Mucosa of descending colon (tissue), 3 donors: ENCODE measurements around the gene ZNF335. TPM values are rescaled to one million over a fixed set of nuclear protein-coding genes. Genes with fewer than 3 reads are reported as not detected.

Experiments
- ATAC-seq: fragments of 200-7000 bp; cut with Tn5 transposase; one replicate; pipeline ENCODE4 v1.9.1; 2020; ENCODE audit warnings: mild to moderate bottlenecking, moderate library complexity
- DNase-seq, 3 donors: peaks; one replicate each; pipeline ENCODE4 v3.0.0-alpha.2; 2020
- H3K36me3 ChIP-seq: fragments of 200-600 bp; one replicate; pipeline ENCODE4 v1.8.0; 2021; ENCODE audit warnings: low read depth, mild to moderate bottlenecking
- H3K4me1 ChIP-seq: fragments of 200-600 bp; one replicate; pipeline ENCODE4 v1.8.0; 2021; ENCODE audit warnings: low read depth, mild to moderate bottlenecking
- H3K4me3 ChIP-seq: fragments of 200-600 bp; one replicate; pipeline ENCODE4 v1.8.0; 2021; ENCODE audit warnings: mild to moderate bottlenecking
- H3K9me3 ChIP-seq: fragments of 200-600 bp; one replicate; pipeline ENCODE4 v1.8.0; 2021; ENCODE audit warnings: mild to moderate bottlenecking
- CTCF ChIP-seq: fragments of 200-600 bp; IDR thresholded peaks from one replicate; pipeline ENCODE4 v1.8.0; 2022; ENCODE audit warnings: antibody characterized with exemption, mild to moderate bottlenecking
- intact Hi-C, 2 donors: fragments of 100-400 bp; cut with DNase I in 1 of 2; cut with micrococcal nuclease in 1 of 2; formaldehyde crosslinking; loops; one replicate each; pipeline versions ENCODE4 v1.11.0 to v1.11.1; 2022; cut with DNase I, micrococcal nuclease
- total RNA-seq, 3 donors: library from RNA; stranded (reverse); fragmentation: NEBNext Ultra II Directional in 2 of 3; extraction: Animal tissue kit (Norgen Biotek cat#: 25700) in 2 of 3; gene quantifications; one replicate each; pipeline versions ENCODE4 v1.2.1 to v1.2.4, GENCODE V29; 2021 to 2023
- donor health status: DM: no; HTN: no; CAD: no; lungs with moderate emphysema.
- donor health status: DM: no; HTN: no; CAD: no.
- donor health status: DM: no; HTN: yes; CAD: no.

ZNF335 gene
- total RNA-seq, 3 donors from 2014 or later, result 19.1 to 22.7 (median 20.1) TPM

GRCh38 chr20:45967551-45968080 is 4.4 kb downstream of the ZNF335 start:
- ATAC-seq (no peak), DNase-seq (no peak)
- peaks cover 10% of the 10 kb centered on the region for H3K4me1 ChIP-seq
- H3K36me3 ChIP-seq, result peaks cover 17% of the 10 kb centered on the region
- no peaks in the 10 kb centered on the region for H3K9me3 ChIP-seq
- intact Hi-C loops, result no loop called here
- no peak for TF ChIP-seq CTCF
- H3K4me3 ChIP-seq, result no peak overlapping the region

GRCh38 chr20:45965169-45966002 is 6.6 kb downstream of the ZNF335 start:
- DNase-seq, result no peak
- H3K4me1 ChIP-seq, result peaks cover 5% of the 10 kb centered on the region
- intact Hi-C loops, result no loop called here
- no peaks in the 10 kb centered on the region for H3K9me3 ChIP-seq
- no peak for ATAC-seq
- H3K36me3 ChIP-seq, result peaks cover 19% of the 10 kb centered on the region
- no peak overlapping the region for H3K4me3 ChIP-seq
- TF ChIP-seq CTCF, result no peak

DNA sequence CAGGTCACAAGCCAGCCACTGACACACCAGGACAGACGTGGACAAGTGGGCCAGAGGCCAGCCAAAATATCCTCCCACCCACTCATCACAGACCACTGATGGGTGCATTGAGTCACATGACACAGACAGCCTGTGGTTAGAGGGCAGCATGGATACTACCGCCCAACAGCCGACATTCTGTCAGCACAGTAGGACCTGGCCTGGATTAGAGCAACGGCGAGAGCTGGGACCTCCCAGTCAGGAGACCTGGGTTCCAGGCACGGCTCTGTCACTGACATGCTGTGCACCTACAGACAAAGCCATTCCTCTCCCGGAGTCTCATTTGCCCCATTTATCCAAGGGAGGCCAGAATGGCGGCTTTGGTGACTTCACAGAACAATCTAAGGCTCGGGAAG is 8.0 kb downstream of the ZNF335 start:
- no peak for TF ChIP-seq CTCF
- ATAC-seq, result no peak
- H3K4me1 ChIP-seq, result no peaks in the 10 kb centered on the region

GRCh38 chr20:45963059-45964005 is 8.7 kb downstream of the ZNF335 start:
- Histone ChIP-seq H3K4me1 (no peaks in the 10 kb centered on the region), H3K36me3 (peaks cover 38% of the 10 kb centered on the region), H3K4me3 (no peak overlapping the region), H3K9me3 (no peaks in the 10 kb centered on the region)
- intact Hi-C loops, result no loop called here
- peak; percentile 77 for ATAC-seq
- no peak for TF ChIP-seq CTCF
- peak in 1 of 3 donors; percentile 75 for DNase-seq

More for the DNA sequence above, 8.0 kb downstream of the ZNF335 start:
- intact Hi-C loops, result no loop called here
- Histone ChIP-seq H3K4me3 (no peak overlapping the region), H3K9me3 (no peaks in the 10 kb centered on the region), H3K36me3 (peaks cover 33% of the 10 kb centered on the region)
- no peak for DNase-seq

DNA sequence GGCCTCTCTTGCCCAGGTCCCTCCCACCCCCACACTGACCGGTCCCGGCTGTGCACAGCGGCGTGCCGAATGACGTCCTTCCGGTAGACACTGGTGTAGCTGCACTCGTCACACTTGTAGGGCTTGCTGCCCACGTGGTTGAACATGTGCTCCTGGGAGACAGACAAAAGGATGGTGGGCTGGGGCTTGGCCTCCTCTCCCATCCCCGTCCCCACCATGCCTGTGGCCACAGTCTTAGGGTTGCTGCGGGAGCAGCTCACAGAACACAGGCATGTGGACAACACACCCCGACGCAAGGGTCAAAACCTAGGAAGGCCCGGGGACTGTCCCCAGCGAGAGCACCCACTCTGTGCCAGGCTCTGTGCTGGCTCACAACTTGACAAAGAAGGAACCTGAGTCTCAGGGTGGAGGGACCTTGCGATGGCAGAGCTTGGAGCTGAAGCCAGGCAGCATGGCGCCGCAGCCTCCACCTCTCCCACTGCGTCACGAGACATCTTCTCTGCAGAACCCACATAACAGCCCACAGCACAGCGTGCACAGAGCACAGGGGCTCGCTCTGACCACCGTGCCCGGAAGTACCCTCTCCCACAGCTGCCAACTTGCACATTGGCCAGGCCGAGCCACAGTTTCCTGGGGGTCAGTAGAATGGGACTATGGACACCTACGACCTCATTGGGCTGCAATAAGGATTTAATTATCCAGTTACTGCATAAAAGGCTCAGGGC is 9.8 kb downstream of the ZNF335 start:
- Histone ChIP-seq H3K9me3 (no peaks in the 10 kb centered on the region), H3K4me1 (no peaks in the 10 kb centered on the region), H3K36me3 (peaks cover 28% of the 10 kb centered on the region), H3K4me3 (no peak overlapping the region)
- ATAC-seq (no peak), DNase-seq (no peak)
- TF ChIP-seq CTCF, result no peak
- intact Hi-C loops, result no loop called here
